Vagina (tissue), 2 donors: ENCODE results near the gene ZDHHC11.
"Not testable (repeated sequence)": the region's sequence is repeated elsewhere in the genome, so short reads cannot be mapped to it uniquely, and the experiment has no call there.

Experiments
- POLR2AphosphoS5 ChIP-seq, 2 donors: sonication (generic); formaldehyde crosslinking; IDR thresholded peaks; one replicate each; pipeline ENCODE4 v1.9.0; 2017; ENCODE audit warnings: antibody characterized with exemption in 2 of 2, mild to moderate bottlenecking in 2 of 2, low read depth in 1 of 2; ENCODE audit not compliant: insufficient read depth in 1 of 2
- TF ChIP-seq, protein P1 (sequence below), 3 experiments: fragments of 450-650 bp in 2 of 3; fragments of 200-600 bp in 1 of 3; sonication (generic) in 1 of 3; IDR thresholded peaks; one replicate each; pipeline ENCODE4 v1.5.1; 2017 to 2019; ENCODE audit warnings: antibody characterized with exemption in 3 of 3, mild to moderate bottlenecking in 2 of 3, moderate library complexity in 2 of 3

DNA sequence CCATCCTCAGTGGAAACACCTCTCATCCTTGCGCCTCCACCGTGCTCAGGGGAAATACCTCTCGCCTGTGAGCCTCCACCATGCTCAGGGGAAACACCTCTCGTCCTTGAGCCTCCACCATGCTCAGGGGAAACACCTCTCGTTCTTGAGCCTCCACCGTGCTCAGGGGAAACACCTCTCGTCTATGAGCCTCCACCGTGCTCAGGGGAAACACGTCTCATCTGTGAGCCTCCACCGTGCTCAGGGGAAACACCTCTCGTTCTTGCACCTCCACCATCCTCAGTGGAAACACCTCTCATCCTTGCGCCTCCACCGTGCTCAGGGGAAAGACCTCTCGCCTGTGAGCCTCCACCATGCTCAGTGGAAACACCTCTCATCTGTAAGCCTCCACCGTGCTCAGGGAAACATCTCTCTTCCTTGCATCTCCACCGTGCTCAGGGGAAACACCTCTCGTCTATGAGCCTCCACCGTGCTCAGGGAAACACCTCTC lies 4.1 kb downstream of the ZDHHC11 start:
- TF ChIP-seq, protein P1, sequence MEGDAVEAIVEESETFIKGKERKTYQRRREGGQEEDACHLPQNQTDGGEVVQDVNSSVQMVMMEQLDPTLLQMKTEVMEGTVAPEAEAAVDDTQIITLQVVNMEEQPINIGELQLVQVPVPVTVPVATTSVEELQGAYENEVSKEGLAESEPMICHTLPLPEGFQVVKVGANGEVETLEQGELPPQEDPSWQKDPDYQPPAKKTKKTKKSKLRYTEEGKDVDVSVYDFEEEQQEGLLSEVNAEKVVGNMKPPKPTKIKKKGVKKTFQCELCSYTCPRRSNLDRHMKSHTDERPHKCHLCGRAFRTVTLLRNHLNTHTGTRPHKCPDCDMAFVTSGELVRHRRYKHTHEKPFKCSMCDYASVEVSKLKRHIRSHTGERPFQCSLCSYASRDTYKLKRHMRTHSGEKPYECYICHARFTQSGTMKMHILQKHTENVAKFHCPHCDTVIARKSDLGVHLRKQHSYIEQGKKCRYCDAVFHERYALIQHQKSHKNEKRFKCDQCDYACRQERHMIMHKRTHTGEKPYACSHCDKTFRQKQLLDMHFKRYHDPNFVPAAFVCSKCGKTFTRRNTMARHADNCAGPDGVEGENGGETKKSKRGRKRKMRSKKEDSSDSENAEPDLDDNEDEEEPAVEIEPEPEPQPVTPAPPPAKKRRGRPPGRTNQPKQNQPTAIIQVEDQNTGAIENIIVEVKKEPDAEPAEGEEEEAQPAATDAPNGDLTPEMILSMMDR (IDR thresholded peaks at IDR 0.05): not testable (repeated sequence)
- not testable (repeated sequence) for TF ChIP-seq POLR2AphosphoS5 (IDR thresholded peaks at IDR 0.05; ENCODE audit: insufficient read depth in 1 of 2, low read depth in 1 of 2)
